HL-60 (cell line): ENCODE results near the gene RECK.

Source experiments
- DNase-seq, 2 experiments: peaks; one replicate each; pipeline ENCODE4 v3.0.0-alpha.2; 2010 to 2020; ENCODE audit warnings: low read depth in 1 of 2, low spot score in 1 of 2
- H3K27ac ChIP-seq: fragments of 250-450 bp; sonication (Bioruptor Pico); replicated peaks from 2 replicates; pipeline ENCODE4 v1.5.1; 2020; ENCODE audit warnings: mild to moderate bottlenecking, moderate library complexity
- H3K27me3 ChIP-seq: fragments of 250-450 bp; sonication (Bioruptor Pico); 2 replicates; pipeline ENCODE4 v1.5.1; 2021; ENCODE audit warnings: mild to moderate bottlenecking, moderate library complexity; ENCODE audit not compliant: insufficient read depth, poor library complexity, severe bottlenecking
- H3K4me3 ChIP-seq: replicated peaks from 2 replicates; pipeline ENCODE4 v1.5.1; 2011; ENCODE audit warnings: mild to moderate bottlenecking, control low read depth, low read length; ENCODE audit not compliant: insufficient read depth
- CTCF ChIP-seq: IDR thresholded peaks from one replicate; pipeline ENCODE4 v1.5.1; 2011; ENCODE audit warnings: low read length, control low read depth, inconsistent platforms; ENCODE audit not compliant: insufficient read depth
- GABPA ChIP-seq: IDR thresholded peaks from 2 replicates; pipeline ENCODE4 v1.6.1; 2012; ENCODE audit warnings: low read depth
- POLR2AphosphoS5 ChIP-seq: IDR thresholded peaks from 2 replicates; pipeline ENCODE4 v1.6.1; 2012; ENCODE audit warnings: low read depth
- REST ChIP-seq: IDR thresholded peaks from 2 replicates; pipeline ENCODE4 v1.6.1; 2012; ENCODE audit warnings: low read depth; ENCODE audit not compliant: insufficient replicate concordance
- SPI1 ChIP-seq: IDR thresholded peaks from 2 replicates; pipeline ENCODE4 v1.6.1; 2012; ENCODE audit warnings: low read depth, mild to moderate bottlenecking, borderline replicate concordance

Gene RECK

GRCh38 chr9:36034234-36034633 lies 2.5 kb upstream of the RECK start:
- TF ChIP-seq SPI1: no peak
- no peak for TF ChIP-seq GABPA
- TF ChIP-seq CTCF: no peak
- Histone ChIP-seq H3K4me3 (no peak overlapping the region), H3K27ac (no peak overlapping the region), H3K27me3 (peaks cover 21% of the 10 kb centered on the region)
- no peak for DNase-seq

- no peak overlapping the region for H3K27ac ChIP-seq
- no peak for DNase-seq
- H3K4me3 ChIP-seq: no peak overlapping the region
- TF ChIP-seq CTCF (no peak), GABPA (no peak), REST (no peak), SPI1 (no peak)
- peaks cover 19% of the 10 kb centered on the region for H3K27me3 ChIP-seq
These were observed 1.7 kb upstream of the RECK start for GRCh38 chr9:36035006-36035405.

GRCh38 chr9:36036253-36036779 lies 397 bp upstream of the RECK start:
- Histone ChIP-seq H3K4me3 (peak overlapping the region; percentile 90), H3K27me3 (peaks cover 17% of the 10 kb centered on the region), H3K27ac (no peak overlapping the region)
- DNase-seq: no peak
- TF ChIP-seq REST (no peak), CTCF (no peak), GABPA (no peak), POLR2AphosphoS5 (no peak), SPI1 (no peak)

GRCh38 chr9:36037549-36038122 lies 923 bp downstream of the RECK start:
- peak overlapping the region; percentile 90 for H3K4me3 ChIP-seq
- no peak for TF ChIP-seq POLR2AphosphoS5
- TF ChIP-seq GABPA: no peak
- TF ChIP-seq SPI1: no peak
- TF ChIP-seq REST: no peak
- no peak for TF ChIP-seq CTCF
- peaks cover 15% of the 10 kb centered on the region for H3K27me3 ChIP-seq
- DNase-seq: no peak
- H3K27ac ChIP-seq: no peak overlapping the region
